OCI-LY3 (cell line): ENCODE results near the gene CST4.

Source experiments
- EZH2phosphoT487 ChIP-seq: fragments of 200-600 bp; shearing (Covaris generic); IDR thresholded peaks from 2 replicates; pipeline ENCODE4 v1.6.1; 2018; ENCODE audit warnings: antibody characterized with exemption, mixed run types, low read depth
- TF ChIP-seq, protein P1 (sequence below): fragments of 200-600, 300-600 bp; sonication (generic); IDR thresholded peaks from 2 replicates; pipeline ENCODE4 v1.5.1; 2014; ENCODE audit warnings: antibody characterized with exemption, low read length, low read depth

DNA sequence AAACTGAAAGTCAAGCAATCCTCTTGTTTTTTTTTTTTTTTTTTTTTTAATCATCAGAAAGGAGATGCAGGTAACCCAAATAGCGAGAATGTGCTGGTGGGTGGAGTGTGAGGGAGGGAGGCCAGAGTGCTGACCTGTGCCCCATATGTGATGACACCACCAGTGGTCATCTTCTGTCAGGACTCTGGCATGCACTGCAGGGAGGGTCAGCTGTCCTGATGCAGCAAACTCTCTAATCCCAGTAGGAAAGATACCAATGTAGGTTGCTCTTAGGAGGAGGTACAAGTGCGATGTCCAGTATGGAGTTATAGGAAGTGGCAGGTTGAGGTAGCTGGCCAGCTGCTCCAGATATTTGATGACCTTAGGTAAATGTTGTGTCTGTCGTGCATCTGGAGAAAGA lies 2.8 kb upstream of the CST4 start:
- TF ChIP-seq, protein P1, sequence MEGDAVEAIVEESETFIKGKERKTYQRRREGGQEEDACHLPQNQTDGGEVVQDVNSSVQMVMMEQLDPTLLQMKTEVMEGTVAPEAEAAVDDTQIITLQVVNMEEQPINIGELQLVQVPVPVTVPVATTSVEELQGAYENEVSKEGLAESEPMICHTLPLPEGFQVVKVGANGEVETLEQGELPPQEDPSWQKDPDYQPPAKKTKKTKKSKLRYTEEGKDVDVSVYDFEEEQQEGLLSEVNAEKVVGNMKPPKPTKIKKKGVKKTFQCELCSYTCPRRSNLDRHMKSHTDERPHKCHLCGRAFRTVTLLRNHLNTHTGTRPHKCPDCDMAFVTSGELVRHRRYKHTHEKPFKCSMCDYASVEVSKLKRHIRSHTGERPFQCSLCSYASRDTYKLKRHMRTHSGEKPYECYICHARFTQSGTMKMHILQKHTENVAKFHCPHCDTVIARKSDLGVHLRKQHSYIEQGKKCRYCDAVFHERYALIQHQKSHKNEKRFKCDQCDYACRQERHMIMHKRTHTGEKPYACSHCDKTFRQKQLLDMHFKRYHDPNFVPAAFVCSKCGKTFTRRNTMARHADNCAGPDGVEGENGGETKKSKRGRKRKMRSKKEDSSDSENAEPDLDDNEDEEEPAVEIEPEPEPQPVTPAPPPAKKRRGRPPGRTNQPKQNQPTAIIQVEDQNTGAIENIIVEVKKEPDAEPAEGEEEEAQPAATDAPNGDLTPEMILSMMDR, result no peak
- TF ChIP-seq EZH2phosphoT487, result no peak
